Measurements from ENCODE around the gene JPH2. TPM values are rescaled to one million over a fixed set of nuclear protein-coding genes. Genes with fewer than 3 reads are reported as not detected.

The JPH2 gene
- total RNA-seq, 1 experiment from 2014 or later, result 0.81 TPM

GRCh38 chr20:44089987-44090674, 96.9 kb downstream of the JPH2 start:
- Mint-ChIP-seq H3K36me3 (no peaks in the 10 kb centered on the region), H3K4me1 (no peaks in the 10 kb centered on the region), H3K27me3 (ENCODE audit: low read depth) (no peaks in the 10 kb centered on the region), H3K4me3 (no peak overlapping the region), H3K27ac (no peak overlapping the region), H3K9me3 (no peaks in the 10 kb centered on the region)
- ChIA-PET CTCF (interaction anchor here (0.8 to 2.4 kb wide), 6 partner anchors 10 to 325 kb away, joined by 3 to 8 read pairs (median 4); no protein-coding TSS in a partner anchor), POLR2A (no interaction called here)
- peak; percentile 44 for ATAC-seq
- no peak for DNase-seq (ENCODE audit: low spot score)
- TF ChIP-seq PRDM15 (CRISPR knock-in tag; IDR thresholded peaks at IDR 0.05) (no peak), ZNF423 (CRISPR knock-in tag; IDR thresholded peaks at IDR 0.05) (no peak), E2F4 (CRISPR knock-in tag; IDR thresholded peaks at IDR 0.05; ENCODE audit: borderline replicate concordance, low read depth) (no peak), ELF4 (CRISPR knock-in tag; IDR thresholded peaks at IDR 0.05; ENCODE audit: low read depth) (no peak), NFATC4 (CRISPR knock-in tag; IDR thresholded peaks at IDR 0.05) (no peak), MLX (CRISPR knock-in tag; IDR thresholded peaks at IDR 0.05) (no peak), ZNF219 (CRISPR knock-in tag; IDR thresholded peaks at IDR 0.05; ENCODE audit: borderline replicate concordance) (no peak), TP53 (CRISPR knock-in tag; IDR thresholded peaks at IDR 0.05) (no peak), NFYB (CRISPR knock-in tag; conservative IDR thresholded peaks at IDR 0.05; ENCODE audit: low read depth) (peak; percentile 50; the same call in 1 of the 2 replicates), ZNF425 (CRISPR knock-in tag; conservative IDR thresholded peaks at IDR 0.05) (no peak), JUN (CRISPR knock-in tag; IDR thresholded peaks at IDR 0.05) (no peak), ZNF263 (CRISPR knock-in tag; IDR thresholded peaks at IDR 0.05; ENCODE audit: low read depth) (no peak), RELA (CRISPR knock-in tag; IDR thresholded peaks at IDR 0.05; ENCODE audit: borderline replicate concordance) (no peak), ATF3 (CRISPR knock-in tag; conservative IDR thresholded peaks at IDR 0.05) (no peak), ARID4B (CRISPR knock-in tag; IDR thresholded peaks at IDR 0.05; ENCODE audit: borderline replicate concordance) (no peak), SP1 (CRISPR knock-in tag; conservative IDR thresholded peaks at IDR 0.05) (no peak), MAX (CRISPR knock-in tag; IDR thresholded peaks at IDR 0.05) (no peak), ZNF121 (CRISPR knock-in tag; IDR thresholded peaks at IDR 0.05) (no peak), NFE2L1 (CRISPR knock-in tag; IDR thresholded peaks at IDR 0.05) (0 out of 2 replicates have a peak, but pooled peaks have one; percentile 23), RORB (CRISPR knock-in tag; IDR thresholded peaks at IDR 0.05) (no peak), ZBTB43 (CRISPR knock-in tag; IDR thresholded peaks at IDR 0.05) (no peak), USF2 (CRISPR knock-in tag; IDR thresholded peaks at IDR 0.05) (peak; percentile 86), PRRX2 (CRISPR knock-in tag; IDR thresholded peaks at IDR 0.05) (no peak)

All from WTC11 (cell line).